GM12864 (cell line): ENCODE results near the gene ZFPM1.

Source experiments
- DNase-seq: peaks from one replicate; pipeline ENCODE4 v3.0.0-alpha.2; 2011; ENCODE audit warnings: low read depth
- H3K4me3 ChIP-seq: 2 replicates; pipeline ENCODE4 v1.5.1; 2011; ENCODE audit warnings: mild to moderate bottlenecking, low read depth, low read length, control low read depth
- CTCF ChIP-seq: IDR thresholded peaks from 2 replicates; pipeline ENCODE4 v1.5.1; 2011; ENCODE audit warnings: low read depth, mild to moderate bottlenecking, moderate library complexity, low read length, control low read depth, inconsistent platforms; ENCODE audit errors: missing control alignments

Gene ZFPM1

GRCh38 chr16:88439016-88439415 lies 14.1 kb upstream of the ZFPM1 start:
- TF ChIP-seq CTCF: no peak
- DNase-seq: no peak
- no peak overlapping the region for H3K4me3 ChIP-seq

GRCh38 chr16:88439706-88440105 lies 13.4 kb upstream of the ZFPM1 start:
- no peak for TF ChIP-seq CTCF
- no peak overlapping the region for H3K4me3 ChIP-seq
- no peak for DNase-seq

- TF ChIP-seq CTCF: no peak
- no peak for DNase-seq
- no peak overlapping the region for H3K4me3 ChIP-seq
These were observed 13.0 kb upstream of the ZFPM1 start for GRCh38 chr16:88440111-88440510.

- no peak overlapping the region for H3K4me3 ChIP-seq
- no peak for DNase-seq
- no peak for TF ChIP-seq CTCF
These were observed 12.2 kb upstream of the ZFPM1 start for GRCh38 chr16:88440686-88441405.

GRCh38 chr16:88441460-88441859 lies 11.6 kb upstream of the ZFPM1 start:
- no peak overlapping the region for H3K4me3 ChIP-seq
- no peak for TF ChIP-seq CTCF
- DNase-seq: no peak

GRCh38 chr16:88442383-88442726 lies 10.7 kb upstream of the ZFPM1 start:
- TF ChIP-seq CTCF: no peak
- no peak for DNase-seq
- H3K4me3 ChIP-seq: no peak overlapping the region
